Lower leg skin (tissue), 3 donors: ENCODE data around the gene MYO15B.

ENCODE experiments used
- CTCF ChIP-seq, 3 donors: fragments of 450-650 bp; IDR thresholded peaks; one replicate each; pipeline ENCODE4 v1.5.1; 2016; ENCODE audit warnings: antibody characterized with exemption in 3 of 3, mild to moderate bottlenecking in 3 of 3, moderate library complexity in 2 of 3
- POLR2A ChIP-seq, 2 donors: fragments of 450-650 bp; IDR thresholded peaks; one replicate each; pipeline ENCODE4 v1.6.1; 2016 to 2017; ENCODE audit warnings: antibody characterized with exemption in 2 of 2, mild to moderate bottlenecking in 1 of 2, moderate library complexity in 1 of 2

GRCh38 chr17:75627094-75627493 is 39.5 kb downstream of the MYO15B start:
- TF ChIP-seq CTCF (IDR thresholded peaks at IDR 0.05) (no peak), POLR2A (IDR thresholded peaks at IDR 0.05) (no peak)
